SK-N-SH treated with all-trans-retinoic acid at 6 μM for 48 hours (cell line): ENCODE results near the gene LRTM1.

ENCODE experiments used
- ATAC-seq: fragments of 200-7000 bp; cut with Tn5 transposase; 3 replicates; pipeline ENCODE4 v1.9.1; 2020; ENCODE audit warnings: mild to moderate bottlenecking, moderate library complexity
- BACH2 ChIP-seq: fragments of 250-450 bp; sonication (Bioruptor Pico); IDR thresholded peaks from 2 replicates; pipeline ENCODE4 v1.9.0; 2021; ENCODE audit warnings: mild to moderate bottlenecking, borderline replicate concordance
- CSDC2 ChIP-seq: fragments of 250-450 bp; sonication (Bioruptor Pico); IDR thresholded peaks from 2 replicates; pipeline ENCODE4 v1.5.0; 2020; ENCODE audit warnings: mild to moderate bottlenecking, moderate library complexity
- ESRRG ChIP-seq: fragments of 250-450 bp; sonication (Bioruptor Pico); IDR thresholded peaks from 2 replicates; pipeline ENCODE4 v1.6.1; 2021; ENCODE audit warnings: mild to moderate bottlenecking
- GLIS3 ChIP-seq: fragments of 250-450 bp; sonication (Bioruptor Pico); IDR thresholded peaks from 2 replicates; pipeline ENCODE4 v1.5.0; 2020; ENCODE audit warnings: mild to moderate bottlenecking, moderate library complexity
- ISL1 ChIP-seq: fragments of 250-450 bp; sonication (Bioruptor Pico); IDR thresholded peaks from 2 replicates; pipeline ENCODE4 v2.1.2; 2022; ENCODE audit warnings: mild to moderate bottlenecking, moderate library complexity
- OSR1 ChIP-seq: fragments of 250-450 bp; sonication (Bioruptor Pico); IDR thresholded peaks from 2 replicates; pipeline ENCODE4 v1.8.0; 2022; ENCODE audit warnings: moderate library complexity, mild to moderate bottlenecking, inconsistent platforms
- PPARA ChIP-seq: fragments of 250-450 bp; sonication (Bioruptor Pico); IDR thresholded peaks from 2 replicates; pipeline ENCODE4 v1.5.0; 2020; ENCODE audit warnings: mild to moderate bottlenecking, borderline replicate concordance
- RARB ChIP-seq: fragments of 250-450 bp; sonication (Bioruptor Pico); IDR thresholded peaks from 2 replicates; pipeline ENCODE4 v1.8.0; 2021; ENCODE audit warnings: mild to moderate bottlenecking, moderate library complexity
- SNAI2 ChIP-seq: fragments of 250-450 bp; sonication (Bioruptor Pico); IDR thresholded peaks from 2 replicates; pipeline ENCODE4 v1.5.0; 2020; ENCODE audit warnings: mild to moderate bottlenecking, moderate library complexity
- TCF4 ChIP-seq: fragments of 250-450 bp; sonication (Bioruptor Pico); IDR thresholded peaks from 2 replicates; pipeline ENCODE4 v1.8.0; 2021; ENCODE audit warnings: mild to moderate bottlenecking, moderate library complexity, borderline replicate concordance
- TOX ChIP-seq: fragments of 250-450 bp; sonication (Bioruptor Pico); IDR thresholded peaks from 2 replicates; pipeline ENCODE4 v1.8.0; 2021; ENCODE audit warnings: mild to moderate bottlenecking, moderate library complexity, borderline replicate concordance
- ZC3H10 ChIP-seq: fragments of 250-450 bp; sonication (Bioruptor Pico); IDR thresholded peaks from 2 replicates; pipeline ENCODE4 v1.5.1; 2021; ENCODE audit warnings: mild to moderate bottlenecking, moderate library complexity
- ZFP3 ChIP-seq: fragments of 250-450 bp; sonication (Bioruptor Pico); IDR thresholded peaks from 2 replicates; pipeline ENCODE4 v1.5.0; 2020; ENCODE audit warnings: mild to moderate bottlenecking, moderate library complexity
- ZFP30 ChIP-seq: fragments of 450-650 bp; formaldehyde crosslinking; IDR thresholded peaks from 2 replicates; pipeline ENCODE4 v1.5.0; 2022; ENCODE audit warnings: mild to moderate bottlenecking, moderate library complexity
- ZNF565 ChIP-seq: fragments of 450-650 bp; formaldehyde crosslinking; conservative IDR thresholded peaks from 2 replicates; pipeline ENCODE4 v1.5.0; 2020; ENCODE audit warnings: low read depth, mild to moderate bottlenecking, moderate library complexity
- ZNF70 ChIP-seq: fragments of 450-650 bp; formaldehyde crosslinking; IDR thresholded peaks from 2 replicates; pipeline ENCODE4 v1.5.0; 2020; ENCODE audit warnings: mild to moderate bottlenecking, moderate library complexity
- ZNF8 ChIP-seq: fragments of 450-650 bp; formaldehyde crosslinking; IDR thresholded peaks from 2 replicates; pipeline ENCODE4 v1.5.0; 2020; ENCODE audit warnings: mild to moderate bottlenecking, moderate library complexity
- TF ChIP-seq, protein P1 (sequence below): fragments of 250-450 bp; sonication (Bioruptor Pico); IDR thresholded peaks from 2 replicates; pipeline ENCODE4 v1.8.0; 2021; ENCODE audit warnings: low read depth, mild to moderate bottlenecking, moderate library complexity, borderline replicate concordance
- TF ChIP-seq, protein P2 (sequence below): fragments of 250-450 bp; sonication (Bioruptor Pico); IDR thresholded peaks from 2 replicates; pipeline ENCODE4 v1.5.1; 2020; ENCODE audit warnings: low read depth, mild to moderate bottlenecking, moderate library complexity
- TF ChIP-seq, protein P3 (sequence below): fragments of 250-450 bp; sonication (Bioruptor Pico); IDR thresholded peaks from 2 replicates; pipeline ENCODE4 v1.8.0; 2020; ENCODE audit warnings: mild to moderate bottlenecking, moderate library complexity, borderline replicate concordance
- TF ChIP-seq, protein P4 (sequence below): fragments of 250-450 bp; sonication (Bioruptor Pico); IDR thresholded peaks from 2 replicates; pipeline ENCODE4 v1.5.0; 2020; ENCODE audit warnings: mild to moderate bottlenecking, moderate library complexity

The LRTM1 gene

DNA sequence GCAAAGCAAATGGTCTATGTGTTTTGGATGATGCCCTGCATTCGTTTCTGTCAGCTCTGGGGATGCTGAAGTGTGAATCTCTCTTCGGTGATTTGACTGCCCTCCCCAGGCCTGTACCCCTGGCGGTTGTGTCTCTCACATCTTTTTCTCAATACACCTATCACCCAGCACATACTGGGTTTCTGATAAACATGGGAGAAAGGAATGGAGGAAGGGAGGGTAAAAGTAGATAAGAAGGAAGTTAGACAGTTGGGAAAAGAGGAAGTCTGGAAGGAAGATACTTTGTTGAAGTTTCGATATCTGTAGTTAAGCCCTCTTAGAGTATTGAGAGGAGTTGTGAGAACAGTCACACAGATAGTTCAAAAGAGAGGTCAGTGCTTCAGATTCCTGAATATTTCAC is 35.8 kb upstream of the LRTM1 start (continued):
- no peak for TF ChIP-seq OSR1 (CRISPR knock-in tag)
- TF ChIP-seq, protein P1, sequence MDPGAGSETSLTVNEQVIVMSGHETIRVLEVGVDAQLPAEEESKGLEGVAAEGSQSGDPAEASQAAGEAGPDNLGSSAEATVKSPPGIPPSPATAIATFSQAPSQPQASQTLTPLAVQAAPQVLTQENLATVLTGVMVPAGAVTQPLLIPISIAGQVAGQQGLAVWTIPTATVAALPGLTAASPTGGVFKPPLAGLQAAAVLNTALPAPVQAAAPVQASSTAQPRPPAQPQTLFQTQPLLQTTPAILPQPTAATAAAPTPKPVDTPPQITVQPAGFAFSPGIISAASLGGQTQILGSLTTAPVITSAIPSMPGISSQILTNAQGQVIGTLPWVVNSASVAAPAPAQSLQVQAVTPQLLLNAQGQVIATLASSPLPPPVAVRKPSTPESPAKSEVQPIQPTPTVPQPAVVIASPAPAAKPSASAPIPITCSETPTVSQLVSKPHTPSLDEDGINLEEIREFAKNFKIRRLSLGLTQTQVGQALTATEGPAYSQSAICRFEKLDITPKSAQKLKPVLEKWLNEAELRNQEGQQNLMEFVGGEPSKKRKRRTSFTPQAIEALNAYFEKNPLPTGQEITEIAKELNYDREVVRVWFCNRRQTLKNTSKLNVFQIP (CRISPR knock-in tag): no peak
- TF ChIP-seq TCF4 (CRISPR knock-in tag): no peak
- no peak for TF ChIP-seq ZNF8
- no peak for TF ChIP-seq ESRRG (CRISPR knock-in tag)

DNA sequence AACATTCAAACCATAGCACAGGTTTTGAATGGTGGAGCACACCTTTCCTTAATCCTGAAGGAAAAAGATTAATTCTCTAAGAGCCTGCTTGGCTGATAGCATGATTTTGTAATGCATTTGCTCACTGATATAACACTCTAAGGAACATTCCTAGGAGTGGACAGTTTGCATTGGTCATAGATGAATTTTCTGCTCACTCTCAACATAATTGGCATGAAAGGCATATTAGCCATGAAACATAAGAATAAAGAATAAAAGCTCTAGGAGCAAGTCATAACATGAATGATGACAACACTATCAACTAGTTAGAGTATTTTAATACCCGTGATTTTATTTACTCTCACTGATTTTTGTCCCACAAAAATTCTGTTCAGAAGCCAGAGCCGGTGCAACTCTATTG is 34.3 kb upstream of the LRTM1 start:
- no peak for ATAC-seq

DNA sequence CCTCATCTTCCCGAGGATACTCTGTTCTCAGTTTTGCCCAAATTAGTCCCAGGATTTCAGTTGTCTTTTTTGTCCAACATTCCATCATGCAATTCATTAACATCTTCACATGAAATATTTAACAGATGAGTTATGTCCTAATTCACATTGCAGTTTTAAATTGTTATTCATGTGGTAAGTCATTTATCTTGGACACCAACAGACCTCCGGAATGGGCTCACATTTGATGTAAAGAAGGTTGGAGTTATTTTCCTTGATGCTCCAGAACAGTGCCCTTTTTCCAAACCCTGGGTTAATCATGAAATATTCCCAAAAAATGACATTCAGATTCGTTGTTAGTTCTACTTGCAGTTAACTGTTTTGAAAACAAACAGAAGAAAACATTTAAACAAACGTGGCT is 32.8 kb upstream of the LRTM1 start:
- TF ChIP-seq PPARA (CRISPR knock-in tag) (no peak), CSDC2 (CRISPR knock-in tag) (no peak), ZNF8 (no peak), OSR1 (CRISPR knock-in tag) (no peak), ZFP3 (CRISPR knock-in tag) (no peak), RARB (CRISPR knock-in tag) (no peak), TOX (CRISPR knock-in tag) (no peak), ZNF70 (CRISPR knock-in tag) (no peak), ZNF565 (CRISPR knock-in tag) (no peak)
- TF ChIP-seq, protein P2, sequence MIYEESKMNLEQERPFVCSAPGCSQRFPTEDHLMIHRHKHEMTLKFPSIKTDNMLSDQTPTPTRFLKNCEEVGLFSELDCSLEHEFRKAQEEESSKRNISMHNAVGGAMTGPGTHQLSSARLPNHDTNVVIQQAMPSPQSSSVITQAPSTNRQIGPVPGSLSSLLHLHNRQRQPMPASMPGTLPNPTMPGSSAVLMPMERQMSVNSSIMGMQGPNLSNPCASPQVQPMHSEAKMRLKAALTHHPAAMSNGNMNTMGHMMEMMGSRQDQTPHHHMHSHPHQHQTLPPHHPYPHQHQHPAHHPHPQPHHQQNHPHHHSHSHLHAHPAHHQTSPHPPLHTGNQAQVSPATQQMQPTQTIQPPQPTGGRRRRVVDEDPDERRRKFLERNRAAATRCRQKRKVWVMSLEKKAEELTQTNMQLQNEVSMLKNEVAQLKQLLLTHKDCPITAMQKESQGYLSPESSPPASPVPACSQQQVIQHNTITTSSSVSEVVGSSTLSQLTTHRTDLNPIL (CRISPR knock-in tag): no peak
- TF ChIP-seq, protein P1 (CRISPR knock-in tag): no peak

More for the DNA sequence above, 34.3 kb upstream of the LRTM1 start:
- no peak for TF ChIP-seq ESRRG (CRISPR knock-in tag)
- TF ChIP-seq ZFP30 (CRISPR knock-in tag): no peak
- TF ChIP-seq, protein P2 (CRISPR knock-in tag): no peak
- TF ChIP-seq, protein P3, sequence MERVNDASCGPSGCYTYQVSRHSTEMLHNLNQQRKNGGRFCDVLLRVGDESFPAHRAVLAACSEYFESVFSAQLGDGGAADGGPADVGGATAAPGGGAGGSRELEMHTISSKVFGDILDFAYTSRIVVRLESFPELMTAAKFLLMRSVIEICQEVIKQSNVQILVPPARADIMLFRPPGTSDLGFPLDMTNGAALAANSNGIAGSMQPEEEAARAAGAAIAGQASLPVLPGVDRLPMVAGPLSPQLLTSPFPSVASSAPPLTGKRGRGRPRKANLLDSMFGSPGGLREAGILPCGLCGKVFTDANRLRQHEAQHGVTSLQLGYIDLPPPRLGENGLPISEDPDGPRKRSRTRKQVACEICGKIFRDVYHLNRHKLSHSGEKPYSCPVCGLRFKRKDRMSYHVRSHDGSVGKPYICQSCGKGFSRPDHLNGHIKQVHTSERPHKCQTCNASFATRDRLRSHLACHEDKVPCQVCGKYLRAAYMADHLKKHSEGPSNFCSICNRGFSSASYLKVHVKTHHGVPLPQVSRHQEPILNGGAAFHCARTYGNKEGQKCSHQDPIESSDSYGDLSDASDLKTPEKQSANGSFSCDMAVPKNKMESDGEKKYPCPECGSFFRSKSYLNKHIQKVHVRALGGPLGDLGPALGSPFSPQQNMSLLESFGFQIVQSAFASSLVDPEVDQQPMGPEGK (CRISPR knock-in tag): no peak
- TF ChIP-seq PPARA (CRISPR knock-in tag): no peak
- no peak for TF ChIP-seq OSR1 (CRISPR knock-in tag)
- no peak for TF ChIP-seq TCF4 (CRISPR knock-in tag)
- no peak for TF ChIP-seq BACH2 (CRISPR knock-in tag)
- TF ChIP-seq ZNF70 (CRISPR knock-in tag): no peak
- no peak for TF ChIP-seq ZNF565 (CRISPR knock-in tag)
- no peak for TF ChIP-seq ZC3H10 (CRISPR knock-in tag)
- TF ChIP-seq RARB (CRISPR knock-in tag): no peak
- TF ChIP-seq, all 23 proteins: peak for 0

DNA sequence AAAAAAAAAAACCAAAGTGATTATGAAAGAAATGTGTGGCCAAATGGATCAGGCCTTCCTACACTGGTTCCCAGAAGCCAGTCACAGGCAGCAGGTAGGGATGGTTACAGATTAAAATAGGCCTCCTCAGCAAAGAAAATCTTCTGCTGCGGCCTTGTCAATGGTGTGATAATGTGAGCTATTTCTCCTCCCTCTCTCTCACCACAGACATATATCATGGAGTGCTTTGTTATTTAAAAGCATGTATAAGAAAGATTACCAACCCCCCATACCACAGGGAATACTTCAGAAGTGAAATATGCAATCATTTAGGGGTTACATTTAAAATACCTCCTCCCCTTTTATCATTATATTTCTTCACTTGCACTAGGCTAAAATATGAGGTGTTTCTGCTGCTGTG is 32.2 kb upstream of the LRTM1 start:
- no peak for ATAC-seq
- TF ChIP-seq GLIS3 (CRISPR knock-in tag): no peak
- TF ChIP-seq ZNF8: no peak
- no peak for TF ChIP-seq BACH2 (CRISPR knock-in tag)
- TF ChIP-seq ZC3H10 (CRISPR knock-in tag): no peak
- TF ChIP-seq, protein P4, sequence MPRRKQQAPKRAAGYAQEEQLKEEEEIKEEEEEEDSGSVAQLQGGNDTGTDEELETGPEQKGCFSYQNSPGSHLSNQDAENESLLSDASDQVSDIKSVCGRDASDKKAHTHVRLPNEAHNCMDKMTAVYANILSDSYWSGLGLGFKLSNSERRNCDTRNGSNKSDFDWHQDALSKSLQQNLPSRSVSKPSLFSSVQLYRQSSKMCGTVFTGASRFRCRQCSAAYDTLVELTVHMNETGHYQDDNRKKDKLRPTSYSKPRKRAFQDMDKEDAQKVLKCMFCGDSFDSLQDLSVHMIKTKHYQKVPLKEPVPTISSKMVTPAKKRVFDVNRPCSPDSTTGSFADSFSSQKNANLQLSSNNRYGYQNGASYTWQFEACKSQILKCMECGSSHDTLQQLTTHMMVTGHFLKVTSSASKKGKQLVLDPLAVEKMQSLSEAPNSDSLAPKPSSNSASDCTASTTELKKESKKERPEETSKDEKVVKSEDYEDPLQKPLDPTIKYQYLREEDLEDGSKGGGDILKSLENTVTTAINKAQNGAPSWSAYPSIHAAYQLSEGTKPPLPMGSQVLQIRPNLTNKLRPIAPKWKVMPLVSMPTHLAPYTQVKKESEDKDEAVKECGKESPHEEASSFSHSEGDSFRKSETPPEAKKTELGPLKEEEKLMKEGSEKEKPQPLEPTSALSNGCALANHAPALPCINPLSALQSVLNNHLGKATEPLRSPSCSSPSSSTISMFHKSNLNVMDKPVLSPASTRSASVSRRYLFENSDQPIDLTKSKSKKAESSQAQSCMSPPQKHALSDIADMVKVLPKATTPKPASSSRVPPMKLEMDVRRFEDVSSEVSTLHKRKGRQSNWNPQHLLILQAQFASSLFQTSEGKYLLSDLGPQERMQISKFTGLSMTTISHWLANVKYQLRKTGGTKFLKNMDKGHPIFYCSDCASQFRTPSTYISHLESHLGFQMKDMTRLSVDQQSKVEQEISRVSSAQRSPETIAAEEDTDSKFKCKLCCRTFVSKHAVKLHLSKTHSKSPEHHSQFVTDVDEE (CRISPR knock-in tag): no peak
- no peak for TF ChIP-seq ISL1
- TF ChIP-seq, protein P1 (CRISPR knock-in tag): no peak
- TF ChIP-seq RARB (CRISPR knock-in tag): no peak
- TF ChIP-seq PPARA (CRISPR knock-in tag): no peak
- no peak for TF ChIP-seq SNAI2 (CRISPR knock-in tag)
- TF ChIP-seq CSDC2 (CRISPR knock-in tag): no peak
- TF ChIP-seq, protein P2 (CRISPR knock-in tag): no peak

More for the DNA sequence above, 32.8 kb upstream of the LRTM1 start:
- ATAC-seq: no peak
